HL-60 (cell line): ENCODE results near the gene TMEM91.

Experiments used
- DNase-seq, 2 experiments: peaks; one replicate each; pipeline ENCODE4 v3.0.0-alpha.2; 2010 to 2020; ENCODE audit warnings: low read depth in 1 of 2, low spot score in 1 of 2
- H3K27ac ChIP-seq: fragments of 250-450 bp; sonication (Bioruptor Pico); replicated peaks from 2 replicates; pipeline ENCODE4 v1.5.1; 2020; ENCODE audit warnings: mild to moderate bottlenecking, moderate library complexity
- H3K27me3 ChIP-seq: fragments of 250-450 bp; sonication (Bioruptor Pico); 2 replicates; pipeline ENCODE4 v1.5.1; 2021; ENCODE audit warnings: mild to moderate bottlenecking, moderate library complexity; ENCODE audit not compliant: insufficient read depth, poor library complexity, severe bottlenecking
- H3K4me3 ChIP-seq: replicated peaks from 2 replicates; pipeline ENCODE4 v1.5.1; 2011; ENCODE audit warnings: mild to moderate bottlenecking, control low read depth, low read length; ENCODE audit not compliant: insufficient read depth
- CTCF ChIP-seq: IDR thresholded peaks from one replicate; pipeline ENCODE4 v1.5.1; 2011; ENCODE audit warnings: low read length, control low read depth, inconsistent platforms; ENCODE audit not compliant: insufficient read depth
- GABPA ChIP-seq: IDR thresholded peaks from 2 replicates; pipeline ENCODE4 v1.6.1; 2012; ENCODE audit warnings: low read depth
- POLR2AphosphoS5 ChIP-seq: IDR thresholded peaks from 2 replicates; pipeline ENCODE4 v1.6.1; 2012; ENCODE audit warnings: low read depth
- REST ChIP-seq: IDR thresholded peaks from 2 replicates; pipeline ENCODE4 v1.6.1; 2012; ENCODE audit warnings: low read depth; ENCODE audit not compliant: insufficient replicate concordance
- SPI1 ChIP-seq: IDR thresholded peaks from 2 replicates; pipeline ENCODE4 v1.6.1; 2012; ENCODE audit warnings: low read depth, mild to moderate bottlenecking, borderline replicate concordance

TMEM91 gene

GRCh38 chr19:41330946-41331678 lies 45.2 kb upstream of the TMEM91 start:
- no peak for DNase-seq
- H3K27ac ChIP-seq = no peak overlapping the region
- no peak for TF ChIP-seq CTCF
- TF ChIP-seq POLR2AphosphoS5 = no peak
- TF ChIP-seq REST = no peak
- no peak for TF ChIP-seq GABPA
- TF ChIP-seq SPI1 = no peak
- H3K4me3 ChIP-seq = no peak overlapping the region
- H3K27me3 ChIP-seq = no peaks in the 10 kb centered on the region

- TF ChIP-seq GABPA = no peak
- no peak for TF ChIP-seq CTCF
- no peak for TF ChIP-seq SPI1
- TF ChIP-seq POLR2AphosphoS5 = no peak
- TF ChIP-seq REST = no peak
- H3K4me3 ChIP-seq = no peak overlapping the region
- H3K27ac ChIP-seq = no peak overlapping the region
- DNase-seq = no peak
- H3K27me3 ChIP-seq = no peaks in the 10 kb centered on the region
These were observed 44.3 kb upstream of the TMEM91 start for GRCh38 chr19:41332000-41332399.

- DNase-seq = no peak
- H3K27ac ChIP-seq = no peak overlapping the region
- H3K4me3 ChIP-seq = no peak overlapping the region
- TF ChIP-seq GABPA = no peak
- TF ChIP-seq SPI1 = no peak
- no peak for TF ChIP-seq CTCF
- no peak for TF ChIP-seq POLR2AphosphoS5
- TF ChIP-seq REST = no peak
- no peaks in the 10 kb centered on the region for H3K27me3 ChIP-seq
These were observed 43.9 kb upstream of the TMEM91 start for GRCh38 chr19:41332468-41332867.
